Fibroblast of lung (primary cell): ENCODE data around the gene RUBCN. TPM values are rescaled to one million over a fixed set of nuclear protein-coding genes. Genes with fewer than 3 reads are reported as not detected.

Source experiments
- DNase-seq, 2 donors: peaks; one replicate each; pipeline versions ENCODE4 v3.0.0 to v3.0.0-alpha.2; 2010; ENCODE audit warnings: low read depth in 2 of 2
- H2AFZ ChIP-seq: 2 replicates; pipeline ENCODE4 v1.5.1; 2012; ENCODE audit warnings: low read length, control low read depth, inconsistent platforms
- H3K27ac ChIP-seq: 2 replicates; pipeline ENCODE4 v1.5.1; 2011; ENCODE audit warnings: low read length, control low read depth; ENCODE audit not compliant: insufficient read depth
- H3K27me3 ChIP-seq: 2 replicates; pipeline ENCODE4 v1.5.1; 2011; ENCODE audit warnings: mild to moderate bottlenecking, low read length; ENCODE audit not compliant: control insufficient read depth, insufficient read depth
- H3K36me3 ChIP-seq: 2 replicates; pipeline ENCODE4 v1.5.1; 2011; ENCODE audit warnings: low read length; ENCODE audit not compliant: control insufficient read depth, insufficient read depth
- H3K4me1 ChIP-seq: 2 replicates; pipeline ENCODE4 v1.5.1; 2011; ENCODE audit warnings: low read length; ENCODE audit not compliant: control insufficient read depth, insufficient read depth; ENCODE audit errors: extremely low read depth
- H3K4me2 ChIP-seq: 2 replicates; pipeline ENCODE4 v1.5.1; 2011; ENCODE audit warnings: low read length, control low read depth; ENCODE audit not compliant: insufficient read depth; ENCODE audit errors: extremely low read depth
- H3K4me3 ChIP-seq, 4 experiments: fragments of 200-600 bp in 1 of 4; sonication (generic) in 1 of 4; replicated peaks in 1 of 4; 2 replicates each; pipeline ENCODE4 v1.5.1; 2011 to 2016; ENCODE audit warnings: low read length in 4 of 4, low read depth in 3 of 4, mild to moderate bottlenecking in 3 of 4, control low read depth in 2 of 4, inconsistent platforms in 1 of 4, mixed read lengths in 1 of 4; ENCODE audit not compliant: insufficient read depth in 1 of 4; ENCODE audit errors: control extremely low read depth in 1 of 4
- H3K79me2 ChIP-seq: 2 replicates; pipeline ENCODE4 v1.5.1; 2012; ENCODE audit warnings: mild to moderate bottlenecking, low read length, inconsistent platforms; ENCODE audit not compliant: control insufficient read depth, insufficient read depth
- H3K9ac ChIP-seq: 2 replicates; pipeline ENCODE4 v1.5.1; 2011; ENCODE audit warnings: mild to moderate bottlenecking, low read length, control low read depth; ENCODE audit not compliant: insufficient read depth
- H3K9me3 ChIP-seq: 2 replicates; pipeline ENCODE4 v1.5.1; 2012; ENCODE audit warnings: low read depth, low read length; ENCODE audit not compliant: control insufficient read depth, insufficient read depth
- H4K20me1 ChIP-seq: 2 replicates; pipeline ENCODE4 v1.5.1; 2011; ENCODE audit warnings: low read length; ENCODE audit not compliant: control insufficient read depth, insufficient read depth; ENCODE audit errors: extremely low read depth
- EZH2 ChIP-seq: IDR thresholded peaks from 2 replicates; pipeline ENCODE4 v1.5.1; 2012; ENCODE audit warnings: low read length, control low read depth, mild to moderate bottlenecking; ENCODE audit errors: missing control alignments
- polyA plus RNA-seq, 2 donors: library from polyadenylated mRNA; depleted of rRNA in 1 of 2; stranded (reverse) in 1 of 2; unstranded in 1 of 2; fragments of >200 nt; gene quantifications; 2 replicates each; pipeline ENCODE4 v1.2.1, GENCODE V29; 2011 to 2012; ENCODE audit warnings: missing spikeins in 1 of 2
- total RNA-seq: library from RNA; depleted of rRNA; stranded (reverse); fragments of >200 nt; gene quantifications from 2 replicates; pipeline ENCODE4 v1.2.1, GENCODE V29; 2014
- TF ChIP-seq, protein P1 (sequence below), 2 donors: IDR thresholded peaks in 1 of 2; conservative IDR thresholded peaks in 1 of 2; 1 replicate in 1 of 2; 2 replicates in 1 of 2; pipeline ENCODE4 v1.5.1; 2011 to 2012; ENCODE audit warnings: low read length in 2 of 2, control low read depth in 1 of 2, inconsistent platforms in 1 of 2, low read depth in 1 of 2, mild to moderate bottlenecking in 1 of 2

RUBCN gene
- total and polyA plus RNA-seq, 2 donors (not counting 1 experiment from before 2014, with no cell fraction given) = 13.0 to 15.2 TPM

DNA sequence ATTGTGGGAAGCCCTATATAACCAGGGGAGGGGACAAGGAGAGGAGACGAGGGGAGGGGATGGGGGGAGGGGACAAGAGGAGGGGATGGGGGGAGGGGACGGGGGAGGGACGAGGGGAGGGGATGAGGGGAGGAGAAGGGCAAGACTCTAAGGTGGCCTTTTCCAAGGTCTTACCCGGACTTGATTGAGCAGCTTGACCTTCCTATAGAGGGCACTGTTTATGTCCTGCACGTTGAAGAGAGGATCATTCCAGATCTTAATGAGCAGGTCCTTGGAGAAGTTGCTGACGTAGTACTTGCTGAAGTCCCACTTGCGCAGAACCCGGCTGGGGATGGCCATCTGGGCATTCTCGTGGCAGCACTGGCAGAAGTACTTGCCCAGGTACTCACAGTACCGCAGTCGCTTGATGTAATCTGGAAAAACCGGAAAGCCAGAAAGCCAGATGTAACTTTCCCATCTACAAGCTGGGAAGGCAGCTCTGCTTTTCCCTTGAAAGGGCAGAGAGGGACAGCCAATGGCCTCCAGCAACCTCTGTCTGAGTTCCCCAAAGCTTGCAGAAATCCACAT is 55.7 kb downstream of the RUBCN start:
- Histone ChIP-seq H3K27me3 (no peaks in the 10 kb centered on the region), H3K36me3 (peaks cover 19% of the 10 kb centered on the region), H3K9ac (no peak overlapping the region), H3K4me1 (no peaks in the 10 kb centered on the region), H4K20me1 (no peaks in the 10 kb centered on the region), H3K27ac (no peak overlapping the region), H3K4me2 (no peak overlapping the region), H3K79me2 (no peaks in the 10 kb centered on the region), H3K9me3 (no peaks in the 10 kb centered on the region), H3K4me3 (no peak overlapping the region), H2AFZ (no peak overlapping the region)
- TF ChIP-seq EZH2 = no peak
- TF ChIP-seq, protein P1, sequence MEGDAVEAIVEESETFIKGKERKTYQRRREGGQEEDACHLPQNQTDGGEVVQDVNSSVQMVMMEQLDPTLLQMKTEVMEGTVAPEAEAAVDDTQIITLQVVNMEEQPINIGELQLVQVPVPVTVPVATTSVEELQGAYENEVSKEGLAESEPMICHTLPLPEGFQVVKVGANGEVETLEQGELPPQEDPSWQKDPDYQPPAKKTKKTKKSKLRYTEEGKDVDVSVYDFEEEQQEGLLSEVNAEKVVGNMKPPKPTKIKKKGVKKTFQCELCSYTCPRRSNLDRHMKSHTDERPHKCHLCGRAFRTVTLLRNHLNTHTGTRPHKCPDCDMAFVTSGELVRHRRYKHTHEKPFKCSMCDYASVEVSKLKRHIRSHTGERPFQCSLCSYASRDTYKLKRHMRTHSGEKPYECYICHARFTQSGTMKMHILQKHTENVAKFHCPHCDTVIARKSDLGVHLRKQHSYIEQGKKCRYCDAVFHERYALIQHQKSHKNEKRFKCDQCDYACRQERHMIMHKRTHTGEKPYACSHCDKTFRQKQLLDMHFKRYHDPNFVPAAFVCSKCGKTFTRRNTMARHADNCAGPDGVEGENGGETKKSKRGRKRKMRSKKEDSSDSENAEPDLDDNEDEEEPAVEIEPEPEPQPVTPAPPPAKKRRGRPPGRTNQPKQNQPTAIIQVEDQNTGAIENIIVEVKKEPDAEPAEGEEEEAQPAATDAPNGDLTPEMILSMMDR (conservative IDR thresholded peaks at IDR 0.05 in 1 of 2, IDR thresholded peaks at IDR 0.05 in 1 of 2; ENCODE audit: low read depth in 1 of 2, low read length in 2 of 2) = no peak
- no peak for DNase-seq

- H3K4me1 ChIP-seq = no peaks in the 10 kb centered on the region
- DNase-seq = no peak
- no peaks in the 10 kb centered on the region for H4K20me1 ChIP-seq
- no peak overlapping the region for H2AFZ ChIP-seq
- no peak overlapping the region for H3K27ac ChIP-seq
- H3K4me2 ChIP-seq = no peak overlapping the region
- H3K79me2 ChIP-seq = no peaks in the 10 kb centered on the region
- H3K36me3 ChIP-seq = peaks cover 13% of the 10 kb centered on the region
- TF ChIP-seq, protein P1 (conservative IDR thresholded peaks at IDR 0.05 in 1 of 2, IDR thresholded peaks at IDR 0.05 in 1 of 2; ENCODE audit: low read depth in 1 of 2, low read length in 2 of 2) = no peak
- TF ChIP-seq EZH2 = no peak
- H3K27me3 ChIP-seq = no peaks in the 10 kb centered on the region
- no peaks in the 10 kb centered on the region for H3K9me3 ChIP-seq
- H3K9ac ChIP-seq = no peak overlapping the region
- no peak overlapping the region for H3K4me3 ChIP-seq
These were observed 60.8 kb downstream of the RUBCN start for GRCh38 chr3:197675951-197676350.

- H3K4me3 ChIP-seq = no peak overlapping the region
- no peak overlapping the region for H3K27ac ChIP-seq
- H2AFZ ChIP-seq = no peak overlapping the region
- H4K20me1 ChIP-seq = no peaks in the 10 kb centered on the region
- no peaks in the 10 kb centered on the region for H3K4me1 ChIP-seq
- no peaks in the 10 kb centered on the region for H3K27me3 ChIP-seq
- no peak for DNase-seq
- no peak overlapping the region for H3K9ac ChIP-seq
- peaks cover 13% of the 10 kb centered on the region for H3K36me3 ChIP-seq
- no peaks in the 10 kb centered on the region for H3K79me2 ChIP-seq
- H3K9me3 ChIP-seq = no peaks in the 10 kb centered on the region
- TF ChIP-seq, protein P1 (conservative IDR thresholded peaks at IDR 0.05 in 1 of 2, IDR thresholded peaks at IDR 0.05 in 1 of 2; ENCODE audit: low read depth in 1 of 2, low read length in 2 of 2) = no peak
- TF ChIP-seq EZH2 = no peak
- no peak overlapping the region for H3K4me2 ChIP-seq
These were observed 61.2 kb downstream of the RUBCN start for GRCh38 chr3:197675563-197675860.
